ENCODE measurements around the gene MYNN. TPM values are rescaled to one million over a fixed set of nuclear protein-coding genes. Genes with fewer than 3 reads are reported as not detected.

Gene MYNN
- total and polyA plus RNA-seq, 2 of the 13 experiments (the other 11 are each of a cell fraction or from before 2014, with no cell fraction given) = 10.4 to 17.6 TPM

- TF ChIP-seq PBX3 (CRISPR knock-in tag; IDR thresholded peaks at IDR 0.05; ENCODE audit: borderline replicate concordance) (no peak), ZNF34 (CRISPR knock-in tag; IDR thresholded peaks at IDR 0.05; ENCODE audit: borderline replicate concordance) (no peak), ZNF383 (CRISPR knock-in tag; IDR thresholded peaks at IDR 0.05; ENCODE audit: borderline replicate concordance) (no peak), TEAD3 (CRISPR knock-in tag; optimal IDR thresholded peaks at IDR 0.05; ENCODE audit: borderline replicate concordance) (peak; percentile 52), SUZ12 (IDR thresholded peaks at IDR 0.05; ENCODE audit: low read depth, low read length) (no peak), SAFB2 (CRISPR knock-in tag; IDR thresholded peaks at IDR 0.05; ENCODE audit: borderline replicate concordance, low read depth) (no peak), ZNF788 (CRISPR knock-in tag; IDR thresholded peaks at IDR 0.05; ENCODE audit: borderline replicate concordance) (no peak; the same call in 1 of the 2 replicates), KMT2B (CRISPR knock-in tag; IDR thresholded peaks at IDR 0.05) (no peak), PITX1 (CRISPR knock-in tag; IDR thresholded peaks at IDR 0.05) (no peak), POGK (CRISPR knock-in tag; conservative IDR thresholded peaks at IDR 0.05) (no peak), PAX8 (CRISPR knock-in tag; IDR thresholded peaks at IDR 0.05; ENCODE audit: borderline replicate concordance) (no peak), KDM5B (CRISPR knock-in tag; IDR thresholded peaks at IDR 0.05; ENCODE audit: borderline replicate concordance) (no peak), ZBTB25 (CRISPR knock-in tag; IDR thresholded peaks at IDR 0.05) (no peak), ZNF180 (CRISPR knock-in tag; IDR thresholded peaks at IDR 0.05; ENCODE audit: borderline replicate concordance, low read depth) (no peak), TARDBP (CRISPR knock-in tag; IDR thresholded peaks at IDR 0.05) (peak; percentile 34; the same call in 1 of the 2 replicates), ZNF563 (CRISPR knock-in tag; IDR thresholded peaks at IDR 0.05) (no peak), SNAPC4 (CRISPR knock-in tag; IDR thresholded peaks at IDR 0.05) (no peak), ZMYM3 (CRISPR knock-in tag; IDR thresholded peaks at IDR 0.05) (0 out of 2 replicates have a peak, but pooled peaks have one; percentile 35), ZBTB7A (CRISPR knock-in tag; IDR thresholded peaks at IDR 0.05) (no peak), SMC3 (IDR thresholded peaks at IDR 0.05; ENCODE audit: low read length) (no peak)
Measured at GRCh38 chr3:169769287-169770181, 3.7 kb upstream of the MYNN start, which contains the start of gene ACTRT3 (continued).
